Measurements from ENCODE around the gene GALC.
"Not testable (repeated sequence)": the region's sequence is repeated elsewhere in the genome, so short reads cannot be mapped to it uniquely, and the experiment has no call there.

The GALC gene

DNA sequence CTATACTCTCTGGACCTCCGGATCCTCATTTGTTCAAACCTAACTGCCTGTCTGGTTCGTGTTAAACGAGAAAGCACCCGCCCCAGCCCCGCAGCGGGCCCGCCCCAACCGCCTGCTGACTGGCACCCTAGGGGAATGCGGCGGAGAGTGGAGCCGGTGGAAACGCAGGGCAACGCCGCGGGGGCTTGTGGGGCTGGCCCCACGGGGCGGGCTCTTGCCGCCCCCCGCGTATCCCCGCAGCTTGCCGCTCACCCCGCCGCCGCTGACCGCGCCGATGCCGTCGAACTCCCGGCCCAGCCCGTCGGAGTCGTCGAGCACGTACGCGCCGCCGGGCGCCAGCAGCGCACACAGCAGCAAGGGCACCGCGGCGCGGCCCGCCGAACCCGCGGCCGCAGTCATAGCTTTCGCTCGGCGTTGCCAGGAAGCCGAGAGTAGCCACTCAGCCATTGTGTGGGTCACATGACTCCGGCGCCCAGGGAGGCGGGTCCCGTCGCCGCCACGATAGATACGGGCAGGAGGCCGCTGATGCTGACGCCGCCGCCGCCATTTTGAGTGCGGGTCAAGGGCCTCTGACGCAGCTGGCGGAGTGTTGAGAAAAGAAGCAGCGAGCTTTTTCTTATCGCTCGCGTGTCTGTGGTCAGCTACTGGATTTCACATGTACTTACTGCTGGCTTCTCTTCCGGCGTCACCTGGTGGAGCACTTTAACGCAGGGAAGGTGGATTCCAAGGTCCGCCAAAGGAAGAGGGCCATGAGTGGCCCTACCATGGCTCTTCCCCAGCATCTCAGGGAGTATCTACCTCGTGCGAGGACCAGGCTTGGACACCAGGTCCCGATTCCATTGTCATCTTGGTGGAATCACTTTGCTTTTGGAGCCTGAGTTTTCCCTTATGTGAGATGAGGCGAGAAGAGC is at the start of gene GALC:
Gene GALC, minus strand, starts transcription at position 465 of the 911 bp plus-strand sequence. Its CDS starts 18 bp downstream, at position 447.
- peak; percentile 92 to 93 for DNase-seq (ENCODE audit: low read depth in 2 of 2)

DNA sequence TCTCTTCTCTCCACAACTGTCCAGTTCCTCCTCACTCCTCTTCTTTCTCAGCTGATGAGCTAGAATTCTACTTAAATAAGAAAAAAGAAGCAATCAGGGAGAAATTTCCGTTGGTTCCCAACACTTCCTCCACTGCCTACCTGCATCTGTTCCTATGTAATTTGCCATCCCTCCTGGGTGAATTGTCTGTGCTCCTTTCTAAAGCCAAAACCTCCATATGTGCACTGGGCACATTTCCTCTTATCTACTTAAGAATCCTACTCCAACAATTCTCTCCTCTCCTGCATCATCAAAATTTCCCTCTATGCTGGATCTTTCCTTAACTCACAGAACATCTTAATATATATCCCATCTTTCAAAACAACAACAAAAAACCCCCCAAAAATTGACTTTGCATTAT is 47.2 kb upstream of the GALC start:
- DNase-seq (ENCODE audit: low read depth in 2 of 2), result no peak

DNA sequence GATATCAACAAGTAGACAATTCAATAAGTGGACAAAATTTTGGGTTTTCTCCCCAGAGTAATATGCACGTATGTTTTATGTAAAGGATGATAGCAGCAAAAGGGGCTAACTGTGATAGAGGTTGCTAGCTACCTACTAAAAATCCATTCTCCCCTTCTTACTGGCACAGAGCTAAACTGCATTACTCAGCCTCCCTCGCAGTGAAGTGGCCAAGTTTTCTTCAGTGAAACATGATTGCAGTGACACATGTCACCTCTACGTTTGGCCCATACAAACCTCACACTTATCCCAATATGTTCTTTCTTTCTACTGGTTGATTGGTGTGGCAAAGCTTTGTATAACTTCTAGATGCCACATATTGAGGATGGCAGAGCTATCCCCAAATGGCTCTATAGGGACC is 46.2 kb upstream of the GALC start:
- no peak for DNase-seq (ENCODE audit: low read depth in 2 of 2)

DNA sequence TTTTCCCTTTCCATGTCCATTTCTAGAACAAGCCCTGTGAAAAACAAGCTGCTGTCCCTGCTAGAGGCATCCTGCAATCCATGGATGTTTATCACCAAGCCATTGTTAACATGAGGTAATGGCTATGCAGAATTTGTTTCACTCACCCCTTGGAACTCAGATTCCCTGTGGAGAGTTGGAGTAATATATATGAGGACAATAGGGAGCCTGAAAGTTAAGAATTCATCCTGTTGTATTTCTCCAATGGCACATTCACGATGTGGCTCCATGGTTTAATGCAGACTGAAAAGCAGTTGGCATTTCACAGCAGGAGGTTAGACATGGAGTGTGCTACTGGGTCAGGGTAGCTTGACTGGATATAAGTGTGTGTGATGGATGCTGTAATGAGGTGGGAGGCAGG is 44.3 kb upstream of the GALC start:
- DNase-seq (ENCODE audit: low read depth in 2 of 2), result no peak

DNA sequence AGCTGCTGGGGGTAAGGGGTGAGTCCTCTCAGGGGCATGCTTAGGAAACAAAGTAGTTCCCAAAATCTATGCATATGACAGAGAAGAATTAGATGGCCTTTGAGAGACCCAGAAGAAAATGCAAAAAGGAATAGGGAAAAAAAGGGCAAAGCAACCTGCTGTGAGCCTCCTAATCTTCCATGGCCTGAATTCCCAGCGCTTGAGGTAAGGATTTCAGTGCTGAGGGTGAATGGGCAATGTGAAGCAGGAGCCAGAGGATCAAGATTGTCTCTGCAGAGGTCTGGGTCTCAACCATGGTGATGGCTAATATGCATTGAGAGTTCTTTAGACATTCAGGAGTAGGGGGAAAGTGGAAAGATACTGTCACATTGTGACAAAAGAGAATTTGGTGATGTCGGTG is 43.4 kb upstream of the GALC start:
- no peak for DNase-seq (ENCODE audit: low read depth in 2 of 2)

DNA sequence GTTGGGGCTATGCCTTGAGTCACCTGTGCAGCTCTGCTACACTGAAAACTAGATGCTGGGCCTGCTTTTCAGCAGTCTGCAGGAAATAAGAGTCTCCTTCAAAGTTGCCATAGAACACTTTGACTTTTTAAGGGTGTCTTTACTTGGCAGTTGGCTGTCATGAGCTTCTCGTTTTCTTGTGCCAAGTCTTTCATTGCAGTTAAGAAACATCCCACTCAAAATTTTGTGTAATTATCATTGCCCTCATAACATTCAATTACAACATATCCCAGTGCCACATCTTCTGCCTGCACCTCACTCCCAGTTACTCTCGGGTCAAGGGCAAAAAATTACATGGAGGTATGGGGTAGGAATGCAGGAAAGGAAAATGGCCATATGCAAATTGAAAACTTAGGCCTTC is 41.1 kb upstream of the GALC start:
- DNase-seq (ENCODE audit: low read depth in 2 of 2), result no peak

DNA sequence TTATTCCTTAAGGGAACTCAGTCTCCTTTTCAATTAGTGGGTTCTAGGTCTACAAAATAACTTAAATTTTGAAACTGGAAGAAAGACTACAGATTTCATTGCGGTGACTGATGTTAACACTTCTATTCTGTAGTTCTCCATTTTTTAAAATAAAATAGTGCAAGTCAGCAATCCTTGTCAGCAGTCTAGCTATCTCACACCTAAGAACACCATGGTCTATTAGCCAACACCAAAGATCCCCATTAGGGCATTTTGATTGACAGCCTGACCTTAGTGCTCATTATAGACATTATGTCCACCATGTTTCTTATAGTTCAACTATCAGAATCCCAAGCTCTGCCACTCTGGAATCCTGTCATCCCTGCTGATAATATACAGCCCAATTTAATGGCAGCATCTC is 39.4 kb upstream of the GALC start:
- DNase-seq (ENCODE audit: low read depth in 2 of 2), result no peak

DNA sequence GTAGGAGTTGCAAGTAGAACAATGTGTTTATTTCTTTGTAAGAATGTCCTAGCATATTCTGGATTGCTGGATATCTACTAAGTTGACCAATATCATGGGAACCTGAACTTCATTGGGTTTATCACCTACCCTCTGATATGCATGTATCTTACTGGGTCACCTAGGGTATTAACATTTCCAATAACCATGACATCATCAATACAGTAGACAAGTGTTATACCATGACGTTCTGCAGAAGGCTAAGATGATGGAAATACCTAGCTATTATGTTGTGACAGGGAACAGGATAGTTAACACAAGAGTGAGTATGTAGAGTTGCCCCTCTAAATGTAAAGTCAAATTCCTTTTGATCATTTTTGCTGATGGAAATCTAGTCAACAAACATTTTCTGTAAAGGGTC is 37.9 kb upstream of the GALC start:
- DNase-seq (ENCODE audit: low read depth in 2 of 2), result no peak

DNA sequence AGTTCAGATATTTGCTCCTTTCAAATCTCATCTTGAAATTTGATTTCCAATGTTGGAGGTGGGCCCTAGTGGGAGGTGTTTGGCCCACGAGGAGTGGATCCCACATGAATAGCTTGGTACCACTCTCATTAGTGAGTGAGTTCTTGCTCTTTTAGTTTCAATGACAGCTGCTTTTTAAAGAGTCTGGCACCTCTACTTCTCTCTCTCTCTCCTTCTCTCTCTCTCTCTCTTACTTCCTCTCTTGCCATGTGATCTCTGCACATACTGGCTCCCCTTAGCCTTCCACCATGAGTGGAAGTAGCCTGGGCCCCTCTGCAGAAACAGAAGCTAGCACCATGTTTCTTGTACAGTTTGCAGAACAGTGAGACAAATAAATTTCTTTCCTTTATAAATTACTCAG is 37.1 kb upstream of the GALC start:
- DNase-seq (ENCODE audit: low read depth in 2 of 2), result no peak

DNA sequence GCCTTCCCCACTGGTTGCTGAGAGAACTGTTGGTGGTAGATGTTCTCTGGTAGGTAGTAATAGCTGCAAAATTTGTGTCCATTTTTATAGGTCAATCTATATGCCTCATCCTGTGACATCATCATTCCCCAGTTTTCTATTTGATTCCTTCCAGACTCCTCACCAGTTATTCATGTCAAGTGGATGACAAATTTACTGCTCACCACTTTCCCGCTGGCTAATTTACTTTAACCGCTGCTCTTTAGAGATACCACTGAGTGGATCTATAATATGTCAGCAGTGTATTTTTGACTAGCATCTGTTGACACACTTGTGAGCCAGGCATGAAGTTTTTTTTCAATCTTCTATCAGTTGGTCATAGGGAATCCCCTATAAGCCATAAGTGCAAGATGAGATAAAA is 36.5 kb upstream of the GALC start:
- DNase-seq (ENCODE audit: low read depth in 2 of 2), result no peak

DNA sequence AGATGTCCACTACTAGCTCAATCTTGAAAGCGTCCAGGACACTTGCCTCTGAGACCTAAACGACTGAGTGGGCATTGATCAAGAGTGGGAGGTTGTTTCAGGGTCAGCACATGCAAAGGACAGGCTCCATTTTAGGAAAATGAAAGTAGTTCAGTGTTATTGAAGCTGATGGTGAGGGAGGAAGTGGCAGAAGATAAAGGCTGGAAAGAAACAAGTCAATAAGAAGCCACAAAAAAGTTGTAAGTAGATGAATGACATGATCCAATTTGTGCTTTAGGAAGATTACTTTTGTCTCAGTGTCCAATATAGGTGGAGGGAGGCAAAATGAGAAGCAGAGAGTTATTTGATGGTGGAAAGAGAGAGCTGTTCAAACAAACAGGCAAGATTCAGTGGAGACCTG is 33.9 kb upstream of the GALC start:
- no peak for DNase-seq (ENCODE audit: low read depth in 2 of 2)

DNA sequence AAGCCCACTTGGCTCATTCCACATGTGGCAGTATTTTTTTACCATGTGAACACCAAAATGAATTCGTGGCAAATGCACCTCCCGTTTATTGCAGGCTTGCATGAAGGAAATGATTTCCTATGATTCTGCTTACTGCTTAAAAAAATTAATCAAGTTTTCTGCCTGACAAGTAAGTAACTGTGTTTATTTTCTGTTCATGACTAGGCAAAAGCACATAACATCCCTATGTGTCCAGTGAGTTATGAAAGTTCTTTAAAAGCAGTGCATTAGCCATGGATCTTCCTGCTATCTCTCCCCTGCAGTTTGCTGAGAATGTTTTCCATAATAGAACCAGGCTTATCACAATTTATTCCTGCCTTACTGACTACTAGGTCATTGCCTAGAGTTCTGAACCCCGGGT is 32.3 kb upstream of the GALC start:
- no peak for DNase-seq (ENCODE audit: low read depth in 2 of 2)

DNA sequence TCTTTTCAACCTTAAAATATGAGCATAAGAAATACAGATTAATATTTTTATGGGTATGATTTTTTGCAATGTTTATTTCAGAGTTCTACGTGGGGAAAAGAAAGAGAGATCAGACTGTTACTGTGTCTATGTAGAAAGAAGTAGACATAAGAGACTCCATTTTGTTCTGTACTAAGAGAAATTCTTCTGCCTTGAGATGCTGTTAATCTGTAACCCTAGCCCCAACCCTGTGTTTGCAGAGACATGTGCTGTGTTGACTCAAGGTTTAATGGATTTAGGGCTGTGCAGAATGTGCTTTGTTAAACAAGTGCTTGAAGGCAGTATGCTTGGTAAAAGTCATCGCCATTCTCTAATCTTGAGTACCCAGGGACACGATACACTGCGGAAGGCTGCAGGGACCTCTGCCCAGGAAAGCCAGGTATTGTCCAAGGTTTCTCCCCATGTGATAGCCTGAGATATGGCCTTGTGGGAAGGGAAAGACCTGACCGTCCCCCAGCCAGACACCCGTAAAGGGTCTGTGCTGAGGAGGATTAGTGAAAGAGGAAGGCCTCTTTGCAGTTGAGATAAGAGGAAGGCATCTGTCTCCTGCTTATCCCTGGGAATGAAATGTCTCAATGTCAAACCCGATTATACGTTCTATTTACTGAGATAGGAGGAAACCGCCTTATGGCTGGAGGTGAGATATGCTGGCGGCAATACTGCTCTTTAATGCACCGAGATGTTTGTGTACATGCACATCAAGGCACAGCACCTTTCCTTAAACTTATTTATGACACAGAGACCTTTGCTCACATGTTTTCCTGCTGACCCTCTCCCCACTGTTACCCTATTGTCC is 31.5 kb upstream of the GALC start:
- not testable (repeated sequence) for DNase-seq (ENCODE audit: low read depth in 2 of 2)

DNA sequence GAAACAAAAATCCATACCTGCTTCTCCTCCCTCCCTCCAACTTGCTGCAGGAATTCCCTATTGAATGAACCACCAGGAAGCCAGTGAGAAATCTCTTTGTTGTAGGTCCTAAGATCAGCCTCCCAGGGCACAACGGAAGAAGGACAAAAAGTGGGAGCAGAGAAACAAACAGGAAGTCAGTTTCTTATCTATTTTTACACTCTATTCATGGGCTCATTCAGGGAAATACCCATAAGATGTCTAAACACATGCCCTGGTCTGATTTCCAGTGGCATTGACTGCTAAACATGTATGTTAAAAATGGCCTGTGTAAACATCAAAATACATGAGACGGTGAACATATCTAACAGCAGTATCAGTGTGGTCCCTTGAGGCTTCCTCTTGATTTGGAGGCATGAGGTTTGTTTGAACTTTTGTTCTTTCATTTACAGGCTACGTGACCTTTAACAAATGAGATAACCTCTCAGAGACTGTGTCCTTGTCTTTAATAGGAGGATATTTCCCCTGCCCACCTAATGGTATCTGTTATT is 30.7 kb upstream of the GALC start:
- no peak for DNase-seq (ENCODE audit: low read depth in 2 of 2)

DNA sequence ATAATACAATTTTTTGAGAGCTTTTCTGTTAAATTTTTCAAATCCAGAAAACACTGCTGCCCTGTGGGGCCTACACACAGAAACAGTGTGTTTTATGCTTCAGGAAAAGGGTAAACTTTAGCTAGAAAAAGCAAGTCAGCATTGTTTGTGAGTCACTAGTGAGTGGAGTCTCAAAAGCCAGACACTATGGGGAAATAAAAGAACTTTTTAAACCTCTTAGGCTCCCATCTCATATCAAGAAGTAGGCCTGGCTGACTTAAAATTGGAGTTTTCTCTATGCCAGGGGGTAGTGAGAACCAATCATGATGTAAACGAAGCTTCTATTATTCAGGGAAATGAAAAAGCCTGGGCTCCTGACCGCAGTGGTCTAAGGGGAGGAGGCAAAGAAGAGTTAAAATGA is 24.6 kb upstream of the GALC start:
- DNase-seq (ENCODE audit: low read depth in 2 of 2), result no peak

DNA sequence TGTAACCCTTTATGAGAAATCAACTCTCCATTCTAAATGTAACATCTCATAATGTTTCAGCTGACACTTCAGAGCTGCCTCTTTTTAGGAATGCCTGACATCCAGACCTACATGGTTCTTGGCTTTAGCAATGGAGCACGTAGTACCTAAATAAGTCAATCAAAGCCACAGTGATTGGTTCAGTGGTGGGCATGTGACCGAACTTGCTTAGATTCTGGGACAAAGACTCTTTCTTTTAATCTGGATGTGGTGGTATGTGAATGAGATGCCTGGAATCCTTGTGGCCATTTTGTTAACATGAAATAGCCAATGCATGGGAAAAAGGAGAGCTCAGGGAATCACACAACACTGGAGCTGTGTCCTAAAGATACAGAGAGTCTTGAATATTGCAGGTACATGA is 23.8 kb upstream of the GALC start:
- no peak for DNase-seq (ENCODE audit: low read depth in 2 of 2)

DNA sequence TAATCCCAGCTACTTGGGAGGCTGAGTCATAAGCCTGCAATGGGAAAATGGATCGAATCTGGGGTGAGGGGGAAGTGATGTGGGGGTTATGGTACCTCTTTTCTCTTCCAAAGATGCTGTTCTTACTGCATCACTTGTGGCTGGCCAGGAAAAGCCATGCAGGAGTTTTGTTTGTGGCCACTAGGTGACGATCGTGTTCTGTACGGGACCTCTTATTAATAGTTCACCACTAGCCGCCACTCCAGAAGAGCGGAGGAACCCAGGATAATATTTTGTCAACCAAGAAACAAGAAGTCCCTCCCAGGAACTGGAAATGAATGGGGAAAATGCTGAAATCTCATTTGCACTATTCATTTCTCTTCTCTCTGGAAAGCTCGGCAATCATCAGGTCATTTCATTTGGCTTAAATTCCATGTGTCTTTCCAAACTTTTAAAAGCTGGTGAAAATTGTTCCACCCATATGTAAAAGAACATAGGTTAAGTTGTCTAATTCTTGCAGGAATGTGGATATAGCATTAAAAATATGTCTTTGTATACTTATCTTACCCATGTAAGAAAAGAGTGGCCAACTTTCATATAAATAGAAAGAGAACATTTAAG is 20.9 kb upstream of the GALC start:
- DNase-seq (ENCODE audit: low read depth in 2 of 2), result no peak

DNA sequence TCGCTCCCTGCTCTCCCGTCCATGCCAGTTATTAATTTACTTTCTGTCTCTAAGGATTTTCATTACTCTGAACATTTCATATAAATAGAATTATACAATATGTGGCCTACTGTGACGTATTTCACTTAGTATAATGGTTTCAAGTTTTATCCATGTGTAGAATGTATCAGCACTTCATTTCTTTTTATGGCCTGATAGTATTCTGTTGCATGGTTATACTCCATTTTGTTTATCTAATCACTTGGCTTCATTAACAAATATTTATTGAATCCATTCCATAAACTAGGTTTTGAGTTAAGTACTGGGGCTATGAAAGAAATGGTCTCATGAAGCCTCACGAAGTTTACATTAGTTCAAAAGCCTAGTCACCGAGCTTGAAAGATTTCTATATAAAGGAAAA is 19.5 kb upstream of the GALC start:
- no peak for DNase-seq (ENCODE audit: low read depth in 2 of 2)

DNA sequence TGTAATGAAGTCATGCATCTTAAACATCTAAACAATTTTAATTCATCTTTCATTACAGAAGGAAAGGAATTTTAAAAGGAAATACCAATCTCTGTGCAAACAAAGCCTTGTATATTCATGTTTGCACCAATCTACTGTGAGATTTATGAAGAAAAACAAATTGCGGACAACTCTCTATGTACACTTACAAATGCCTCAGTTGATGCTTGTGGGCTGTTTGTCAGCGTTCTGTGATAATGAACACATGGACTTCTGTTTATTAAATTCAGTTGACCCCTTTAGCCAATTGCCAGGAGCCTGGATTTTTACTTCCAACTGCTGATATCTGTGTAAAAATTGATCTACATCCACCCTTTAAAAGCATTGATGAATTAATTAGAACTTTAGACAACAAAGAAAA is 17.3 kb upstream of the GALC start:
- DNase-seq (ENCODE audit: low read depth in 2 of 2), result no peak

DNA sequence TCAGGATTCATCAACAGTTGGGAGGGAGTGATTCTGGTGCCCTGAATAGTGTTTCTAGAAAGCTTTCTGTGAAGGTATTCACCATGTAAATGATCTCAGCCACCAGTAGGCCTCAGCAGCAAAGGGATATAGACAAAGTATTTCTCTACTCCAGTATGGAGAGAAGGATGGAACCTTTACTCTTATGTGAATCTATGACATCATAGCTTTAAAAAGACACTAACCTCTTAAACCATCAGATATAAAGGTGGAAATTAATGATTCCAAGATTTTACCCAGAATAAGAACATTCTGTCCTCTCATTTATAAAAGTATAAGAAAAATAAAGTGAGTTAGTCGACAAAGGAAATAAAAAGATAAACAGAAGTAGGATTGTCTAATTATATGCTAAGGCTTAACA is 16.5 kb upstream of the GALC start:
- DNase-seq (ENCODE audit: low read depth in 2 of 2), result no peak

DNA sequence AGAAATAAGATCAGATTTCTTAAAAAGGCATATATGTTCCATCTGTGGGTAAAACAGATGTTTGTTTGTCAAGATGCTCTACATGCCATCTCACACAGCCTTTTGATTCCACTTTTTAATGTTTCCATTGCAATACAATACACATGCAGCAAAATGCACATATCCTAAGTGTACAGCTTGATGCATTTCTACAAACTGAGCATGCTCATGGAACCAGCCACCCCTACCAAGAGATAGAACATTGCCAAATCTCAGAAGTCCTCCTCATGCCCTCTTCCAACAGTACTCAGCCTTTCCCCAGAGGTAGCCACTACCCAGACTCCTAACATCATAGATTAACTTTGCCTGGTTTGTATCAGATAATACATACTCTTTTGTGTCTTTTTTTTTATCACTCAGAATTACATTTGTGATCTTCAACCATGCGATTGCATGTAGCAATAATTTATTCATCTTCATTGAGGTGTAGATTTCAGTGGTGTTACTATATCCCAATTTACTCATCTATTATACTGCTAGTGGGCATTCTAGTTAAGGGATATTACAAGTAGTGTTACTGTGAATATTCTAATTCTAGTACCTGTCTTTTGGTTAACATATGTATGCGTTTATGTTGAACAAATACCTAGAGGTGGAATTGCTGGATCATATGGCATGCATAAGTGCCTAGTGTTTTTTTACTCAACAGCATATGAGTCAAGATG is 15.2 kb upstream of the GALC start:
- DNase-seq (ENCODE audit: low read depth in 2 of 2), result no peak

DNA sequence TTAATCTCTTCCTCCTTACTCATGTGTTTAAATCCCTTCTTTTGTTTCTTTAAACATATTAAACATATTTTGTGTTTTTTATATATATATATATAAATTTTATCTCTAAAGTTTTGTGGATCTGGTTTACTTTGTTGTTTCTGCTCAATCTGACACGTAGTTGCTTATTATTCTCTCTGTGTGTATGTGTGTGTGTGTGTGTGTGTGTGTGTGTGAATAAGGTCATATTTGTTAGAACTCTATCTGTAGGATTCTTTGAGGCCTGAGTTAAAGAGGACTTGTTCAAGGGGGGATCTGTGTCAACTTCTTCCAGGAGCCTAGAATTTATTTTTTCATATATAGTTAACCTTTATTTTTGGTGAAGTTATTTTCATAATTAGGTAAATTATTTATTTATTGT is 14.6 kb upstream of the GALC start:
- no peak for DNase-seq (ENCODE audit: low read depth in 2 of 2)
